ENCODE data around the gene HACL1. TPM values are rescaled to one million over a fixed set of nuclear protein-coding genes. Genes with fewer than 3 reads are reported as not detected.
A peak's percentile ranks its signal among the peaks of the same experiment; 100 is the strongest.

The HACL1 gene
- total and polyA plus RNA-seq, 7 experiments from 2014 or later = 18.7 to 41.4 (median 36.5) TPM

- no peaks in the 10 kb centered on the region for H3K9me3 Mint-ChIP-seq
- ChIA-PET CTCF (interaction anchor here (0.6 to 0.7 kb wide), 2 partner anchors 69 to 476 kb away, joined by 3 to 4 read pairs; no protein-coding TSS in a partner anchor), POLR2A (no interaction called here)
- Histone ChIP-seq H3K9me3 (ENCODE audit: control insufficient read depth in 2 of 3, low read length in 3 of 3) (no peaks in the 10 kb centered on the region), H3K36me3 (ENCODE audit: control insufficient read depth in 2 of 3, insufficient read depth in 3 of 3, low read length in 3 of 3) (peaks cover 0 to 33% (median 0%) of the 10 kb centered on the region in 3 experiments), H3K27ac (ENCODE audit: low read depth, low read length) (no peak overlapping the region), H3K27me3 (ENCODE audit: control insufficient read depth in 2 of 2, insufficient read depth in 2 of 2, low read length in 2 of 2) (no peaks in the 10 kb centered on the region), H3K4me1 (ENCODE audit: control insufficient read depth in 2 of 2, insufficient read depth in 2 of 2, low read length in 2 of 2) (peaks cover 0 to 15% of the 10 kb centered on the region in 2 donors), H3K4me3 (ENCODE audit: low read length) (no peak overlapping the region)
- no peak overlapping the region for H3K4me3 Mint-ChIP-seq
- ATAC-seq (no peak), DNase-seq (no peak)
- peaks cover 5 to 42% (median 25%) of the 10 kb centered on the region in 5 donors for H3K36me3 Mint-ChIP-seq
- peaks cover 0 to 30% (median 11%) of the 10 kb centered on the region in 7 donors for H3K4me1 Mint-ChIP-seq
- no peaks in the 10 kb centered on the region for H3K27me3 Mint-ChIP-seq
- intact Hi-C loops (cut with micrococcal nuclease) = loop anchor here (5.0 to 10.0 kb wide), 3 partner anchors 151 to 454 kb away; no protein-coding TSS in a partner anchor
- H3K27ac Mint-ChIP-seq = no peak overlapping the region
Measured at GRCh38 chr3:15558581-15558980, 42.8 kb downstream of the HACL1 start.

GRCh38 chr3:15557511-15557946 lies 43.8 kb downstream of the HACL1 start:
- Mint-ChIP-seq H3K36me3 (peaks cover 0 to 42% (median 17%) of the 10 kb centered on the region in 5 donors), H3K27me3 (no peaks in the 10 kb centered on the region), H3K4me1 (peaks cover 0 to 35% (median 11%) of the 10 kb centered on the region in 7 donors), H3K4me3 (peak overlapping the region in 1 of 10 donors; percentile 0), H3K27ac (peak overlapping the region in 2 of 9 donors; percentile 19 to 64), H3K9me3 (no peaks in the 10 kb centered on the region)
- H3K27ac ChIP-seq (ENCODE audit: low read depth, low read length) = no peak overlapping the region
- peaks cover 0 to 15% of the 10 kb centered on the region in 2 donors for H3K4me1 ChIP-seq (ENCODE audit: control insufficient read depth in 2 of 2, insufficient read depth in 2 of 2, low read length in 2 of 2)
- no peak overlapping the region for H3K4me3 ChIP-seq (ENCODE audit: low read length)
- POLR2A ChIA-PET = interaction anchor here (1.3 kb wide), 1 partner anchor 352 kb away, joined by 3 read pairs; the partner anchor contains the start of gene CAPN7
- no peaks in the 10 kb centered on the region for H3K27me3 ChIP-seq (ENCODE audit: control insufficient read depth in 2 of 2, insufficient read depth in 2 of 2, low read length in 2 of 2)
- H3K9me3 ChIP-seq (ENCODE audit: control insufficient read depth in 2 of 3, low read length in 3 of 3) = no peaks in the 10 kb centered on the region
- CTCF ChIA-PET = no interaction called here
- DNase-seq (peak; percentile 13 to 73 (median 62)), ATAC-seq (peak; percentile 92)
- intact Hi-C loops (cut with micrococcal nuclease) = loop anchor here (1.0 to 10.0 kb wide), 10 partner anchors 130 to 453 kb away; partner anchors contain the start of genes CAPN7 (in 2 of the 2), EAF1 (in 2 of the 2) and METTL6 (in 2 of the 2)
- peaks cover 0 to 22% (median 0%) of the 10 kb centered on the region in 3 experiments for H3K36me3 ChIP-seq (ENCODE audit: control insufficient read depth in 2 of 3, insufficient read depth in 3 of 3, low read length in 3 of 3)

GRCh38 chr3:15556512-15556911 lies 44.9 kb downstream of the HACL1 start:
- peak overlapping the region in 1 of 10 donors; percentile 55 for H3K4me3 Mint-ChIP-seq

GRCh38 chr3:15553749-15554148 lies 47.6 kb downstream of the HACL1 start:
- peaks cover 0 to 9% (median 2%) of the 10 kb centered on the region in 11 donors for H3K9me3 Mint-ChIP-seq
- Histone ChIP-seq H3K27me3 (ENCODE audit: control insufficient read depth in 2 of 2, insufficient read depth in 2 of 2, low read length in 2 of 2) (no peaks in the 10 kb centered on the region), H3K4me1 (ENCODE audit: control insufficient read depth in 2 of 2, insufficient read depth in 2 of 2, low read length in 2 of 2) (peaks cover 0 to 15% of the 10 kb centered on the region in 2 donors), H3K9me3 (ENCODE audit: control insufficient read depth in 2 of 3, low read length in 3 of 3) (no peaks in the 10 kb centered on the region), H3K36me3 (ENCODE audit: control insufficient read depth in 2 of 3, insufficient read depth in 3 of 3, low read length in 3 of 3) (peaks cover 0 to 7% (median 0%) of the 10 kb centered on the region in 3 experiments), H3K4me3 (ENCODE audit: low read length) (no peak overlapping the region), H3K27ac (ENCODE audit: low read depth, low read length) (no peak overlapping the region)
- ChIA-PET CTCF (no interaction called here), POLR2A (no interaction called here)
- no peak overlapping the region for H3K4me3 Mint-ChIP-seq
- intact Hi-C loops (cut with micrococcal nuclease) = loop anchor here in 1 of 2 donors (5.0 to 10.0 kb wide), 2 partner anchors 449 to 811 kb away; no protein-coding TSS in a partner anchor
- H3K36me3 Mint-ChIP-seq = peaks cover 8 to 52% (median 26%) of the 10 kb centered on the region in 5 donors
- DNase-seq = no peak
- peaks cover 0 to 37% (median 11%) of the 10 kb centered on the region in 7 donors for H3K4me1 Mint-ChIP-seq
- ATAC-seq = no peak
- H3K27ac Mint-ChIP-seq = peak overlapping the region in 1 of 9 donors; percentile 25
- no peaks in the 10 kb centered on the region for H3K27me3 Mint-ChIP-seq

More at GRCh38 chr3:15556512-15556911, 44.9 kb downstream of the HACL1 start:
- Mint-ChIP-seq H3K27me3 (no peaks in the 10 kb centered on the region), H3K9me3 (no peaks in the 10 kb centered on the region), H3K27ac (peak overlapping the region in 3 of 9 donors; percentile 26 to 68 (median 29)), H3K36me3 (peaks cover 0 to 48% (median 19%) of the 10 kb centered on the region in 5 donors), H3K4me1 (peaks cover 0 to 37% (median 11%) of the 10 kb centered on the region in 7 donors)
- ChIA-PET POLR2A (interaction anchor here (1.3 kb wide), 1 partner anchor 351 kb away, joined by 3 read pairs; the partner anchor contains the start of gene CAPN7), CTCF (interaction anchor here (0.6 to 1.1 kb wide), 3 partner anchors 235 to 356 kb away, joined by 3 read pairs; no protein-coding TSS in a partner anchor)
- peaks cover 0 to 18% (median 0%) of the 10 kb centered on the region in 3 experiments for H3K36me3 ChIP-seq (ENCODE audit: control insufficient read depth in 2 of 3, insufficient read depth in 3 of 3, low read length in 3 of 3)
- DNase-seq (no peak), ATAC-seq (peak; percentile 75)
- H3K4me1 ChIP-seq (ENCODE audit: control insufficient read depth in 2 of 2, insufficient read depth in 2 of 2, low read length in 2 of 2) = peaks cover 0 to 15% of the 10 kb centered on the region in 2 donors
- no peak overlapping the region for H3K27ac ChIP-seq (ENCODE audit: low read depth, low read length)
- H3K9me3 ChIP-seq (ENCODE audit: control insufficient read depth in 2 of 3, low read length in 3 of 3) = no peaks in the 10 kb centered on the region
- H3K4me3 ChIP-seq (ENCODE audit: low read length) = no peak overlapping the region
- no peaks in the 10 kb centered on the region for H3K27me3 ChIP-seq (ENCODE audit: control insufficient read depth in 2 of 2, insufficient read depth in 2 of 2, low read length in 2 of 2)
- intact Hi-C loops (cut with micrococcal nuclease) = loop anchor here (1.0 to 10.0 kb wide), 5 partner anchors 20 to 452 kb away; partner anchors contain the start of gene CAPN7 (in 1 of the 2)

GRCh38 chr3:15551902-15552301 lies 49.5 kb downstream of the HACL1 start:
- ChIA-PET POLR2A (no interaction called here), CTCF (no interaction called here)
- H3K27me3 Mint-ChIP-seq = peaks cover 0 to under 1% (median 0%) of the 10 kb centered on the region in 5 donors
- no peak overlapping the region for H3K4me3 Mint-ChIP-seq
- Histone ChIP-seq H3K36me3 (ENCODE audit: control insufficient read depth in 2 of 3, insufficient read depth in 3 of 3, low read length in 3 of 3) (peaks cover 0 to 7% (median 0%) of the 10 kb centered on the region in 3 experiments), H3K27ac (ENCODE audit: low read depth, low read length) (no peak overlapping the region), H3K9me3 (ENCODE audit: control insufficient read depth in 2 of 3, low read length in 3 of 3) (no peaks in the 10 kb centered on the region), H3K4me1 (ENCODE audit: control insufficient read depth in 2 of 2, insufficient read depth in 2 of 2, low read length in 2 of 2) (peaks cover 0 to 6% of the 10 kb centered on the region in 2 donors), H3K27me3 (ENCODE audit: control insufficient read depth in 2 of 2, insufficient read depth in 2 of 2, low read length in 2 of 2) (no peaks in the 10 kb centered on the region), H3K4me3 (ENCODE audit: low read length) (no peak overlapping the region)
- peaks cover 10 to 62% (median 33%) of the 10 kb centered on the region in 5 donors for H3K36me3 Mint-ChIP-seq
- H3K9me3 Mint-ChIP-seq = peaks cover 0 to 28% (median 6%) of the 10 kb centered on the region in 11 donors
- no peak for DNase-seq
- no peak overlapping the region for H3K27ac Mint-ChIP-seq
- intact Hi-C loops (cut with micrococcal nuclease) = loop anchor here in 1 of 2 donors (5.0 to 10.0 kb wide), 2 partner anchors 447 to 810 kb away; no protein-coding TSS in a partner anchor
- H3K4me1 Mint-ChIP-seq = peaks cover 0 to 27% (median 5%) of the 10 kb centered on the region in 7 donors
- ATAC-seq = no peak

- Histone ChIP-seq H3K27me3 (ENCODE audit: control insufficient read depth in 2 of 2, insufficient read depth in 2 of 2, low read length in 2 of 2) (no peaks in the 10 kb centered on the region), H3K4me3 (ENCODE audit: low read length) (no peak overlapping the region), H3K4me1 (ENCODE audit: control insufficient read depth in 2 of 2, insufficient read depth in 2 of 2, low read length in 2 of 2) (no peaks in the 10 kb centered on the region), H3K27ac (ENCODE audit: low read depth, low read length) (no peak overlapping the region), H3K36me3 (ENCODE audit: control insufficient read depth in 2 of 3, insufficient read depth in 3 of 3, low read length in 3 of 3) (peaks cover 0 to 7% (median 0%) of the 10 kb centered on the region in 3 experiments), H3K9me3 (ENCODE audit: control insufficient read depth in 2 of 3, low read length in 3 of 3) (no peaks in the 10 kb centered on the region)
- H3K4me3 Mint-ChIP-seq = no peak overlapping the region
- peaks cover 10 to 61% (median 35%) of the 10 kb centered on the region in 5 donors for H3K36me3 Mint-ChIP-seq
- ATAC-seq = no peak
- peaks cover 0 to 13% (median 0%) of the 10 kb centered on the region in 5 donors for H3K27me3 Mint-ChIP-seq
- POLR2A ChIA-PET = no interaction called here
- H3K4me1 Mint-ChIP-seq = peaks cover 0 to 13% (median 0%) of the 10 kb centered on the region in 7 donors
- H3K27ac Mint-ChIP-seq = no peak overlapping the region
- no peak for DNase-seq
- H3K9me3 Mint-ChIP-seq = peaks cover 0 to 39% (median 14%) of the 10 kb centered on the region in 11 donors
- intact Hi-C loops (cut with micrococcal nuclease) = loop anchor here in 1 of 2 donors (5.0 to 10.0 kb wide), 2 partner anchors 445 to 808 kb away; no protein-coding TSS in a partner anchor
- CTCF ChIA-PET = no interaction called here
Measured at GRCh38 chr3:15549846-15550245, 51.5 kb downstream of the HACL1 start.

Measured in naive thymus-derived CD4-positive, alpha-beta T cell (primary cell).